SJSA1 (cell line): ENCODE data around the gene TRIM44. TPM values are rescaled to one million over a fixed set of nuclear protein-coding genes. Genes with fewer than 3 reads are reported as not detected.
"Not testable (repeated sequence)": the region's sequence is repeated elsewhere in the genome, so short reads cannot be mapped to it uniquely, and the experiment has no call there.

Experiments used
- DNase-seq, 2 experiments: peaks; one replicate each; pipeline ENCODE4 v3.0.0-alpha.2; 2015 to 2020; ENCODE audit warnings: low spot score in 2 of 2, low read depth in 1 of 2
- H3K27ac ChIP-seq: fragments of 250-450 bp; sonication (Bioruptor Pico); 2 replicates; pipeline ENCODE4 v1.5.1; 2020; ENCODE audit warnings: mild to moderate bottlenecking, moderate library complexity
- H3K27me3 ChIP-seq: fragments of 250-450 bp; sonication (Bioruptor Pico); replicated peaks from 2 replicates; pipeline ENCODE4 v1.5.1; 2020; ENCODE audit warnings: mild to moderate bottlenecking, moderate library complexity
- H3K36me3 ChIP-seq: fragments of 250-450 bp; sonication (Bioruptor Pico); 2 replicates; pipeline ENCODE4 v1.5.1; 2020; ENCODE audit warnings: mild to moderate bottlenecking
- H3K4me1 ChIP-seq: fragments of 250-450 bp; sonication (Bioruptor Pico); replicated peaks from 2 replicates; pipeline ENCODE4 v1.6.1; 2021; ENCODE audit warnings: mild to moderate bottlenecking
- H3K4me3 ChIP-seq: fragments of 250-450 bp; sonication (Bioruptor Pico); 2 replicates; pipeline ENCODE4 v1.5.1; 2020; ENCODE audit warnings: mild to moderate bottlenecking
- H3K9me3 ChIP-seq: fragments of 250-450 bp; sonication (Bioruptor Pico); replicated peaks from 2 replicates; pipeline ENCODE4 v1.5.1; 2020; ENCODE audit warnings: mild to moderate bottlenecking
- total RNA-seq: library from RNA; depleted of rRNA; stranded (reverse); fragments of >200 nt; shearing (Covaris generic); gene quantifications from 2 replicates; pipeline ENCODE4 v1.2.3, GENCODE V29; 2014

Gene TRIM44
- total RNA-seq, 1 experiment from 2014 or later, result 64.5 TPM

DNA sequence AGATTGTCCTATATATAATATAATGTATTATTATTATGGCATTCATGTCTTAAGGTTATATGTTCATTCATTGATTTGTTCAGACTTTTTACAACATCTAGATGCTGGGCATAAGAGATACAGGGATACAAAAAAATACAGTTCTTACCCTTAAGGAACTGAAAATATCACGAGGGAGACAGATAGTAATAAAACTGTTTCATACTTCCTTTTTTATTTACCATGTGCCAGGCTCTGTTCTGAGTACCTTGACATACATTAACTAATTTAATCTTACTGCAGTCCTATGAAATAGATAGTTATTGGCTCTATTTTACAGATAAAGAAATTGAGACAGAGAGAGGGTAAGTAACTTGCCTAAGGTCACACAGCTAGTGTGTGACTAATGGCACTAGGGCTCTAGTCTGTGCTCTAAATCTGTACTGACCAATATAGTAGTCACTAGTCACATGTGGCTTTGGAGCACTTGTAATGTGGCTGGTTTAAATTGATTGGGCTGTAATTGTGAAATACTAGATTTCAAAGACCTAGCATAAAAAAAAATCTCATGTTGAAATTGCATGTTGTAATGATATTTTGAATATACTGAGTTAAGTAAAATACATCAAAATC lies 21.3 kb downstream of the TRIM44 start:
- Histone ChIP-seq H3K9me3 (no peaks in the 10 kb centered on the region), H3K27ac (no peak overlapping the region), H3K4me3 (no peak overlapping the region), H3K36me3 (peaks cover 37% of the 10 kb centered on the region), H3K4me1 (peaks cover 5% of the 10 kb centered on the region; the same call in 1 of the 2 replicates), H3K27me3 (no peaks in the 10 kb centered on the region)
- no peak for DNase-seq

DNA sequence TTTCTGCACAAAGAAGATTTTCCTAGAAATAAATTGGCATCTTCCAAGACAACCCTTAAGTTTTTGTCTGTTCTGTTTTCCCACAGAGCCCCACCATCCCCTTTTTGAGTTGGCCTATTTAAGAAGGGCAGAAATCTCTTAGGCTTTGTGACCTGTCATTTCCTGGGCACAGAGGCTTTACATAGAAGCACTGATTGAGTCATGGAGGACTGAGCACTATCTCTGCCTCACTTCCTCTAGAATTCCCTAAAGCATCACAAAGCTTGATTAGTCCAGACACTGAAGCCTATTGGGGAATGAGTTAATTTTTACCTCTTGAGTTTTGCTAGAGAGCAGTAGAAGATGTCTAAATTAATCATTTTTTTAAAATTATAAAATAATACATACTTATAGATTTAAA lies 25.4 kb downstream of the TRIM44 start:
- Histone ChIP-seq H3K9me3 (no peaks in the 10 kb centered on the region), H3K27me3 (no peaks in the 10 kb centered on the region), H3K4me3 (no peak overlapping the region), H3K27ac (no peak overlapping the region), H3K4me1 (no peaks in the 10 kb centered on the region; the same call in 1 of the 2 replicates), H3K36me3 (peaks cover 38% of the 10 kb centered on the region)
- no peak for DNase-seq

DNA sequence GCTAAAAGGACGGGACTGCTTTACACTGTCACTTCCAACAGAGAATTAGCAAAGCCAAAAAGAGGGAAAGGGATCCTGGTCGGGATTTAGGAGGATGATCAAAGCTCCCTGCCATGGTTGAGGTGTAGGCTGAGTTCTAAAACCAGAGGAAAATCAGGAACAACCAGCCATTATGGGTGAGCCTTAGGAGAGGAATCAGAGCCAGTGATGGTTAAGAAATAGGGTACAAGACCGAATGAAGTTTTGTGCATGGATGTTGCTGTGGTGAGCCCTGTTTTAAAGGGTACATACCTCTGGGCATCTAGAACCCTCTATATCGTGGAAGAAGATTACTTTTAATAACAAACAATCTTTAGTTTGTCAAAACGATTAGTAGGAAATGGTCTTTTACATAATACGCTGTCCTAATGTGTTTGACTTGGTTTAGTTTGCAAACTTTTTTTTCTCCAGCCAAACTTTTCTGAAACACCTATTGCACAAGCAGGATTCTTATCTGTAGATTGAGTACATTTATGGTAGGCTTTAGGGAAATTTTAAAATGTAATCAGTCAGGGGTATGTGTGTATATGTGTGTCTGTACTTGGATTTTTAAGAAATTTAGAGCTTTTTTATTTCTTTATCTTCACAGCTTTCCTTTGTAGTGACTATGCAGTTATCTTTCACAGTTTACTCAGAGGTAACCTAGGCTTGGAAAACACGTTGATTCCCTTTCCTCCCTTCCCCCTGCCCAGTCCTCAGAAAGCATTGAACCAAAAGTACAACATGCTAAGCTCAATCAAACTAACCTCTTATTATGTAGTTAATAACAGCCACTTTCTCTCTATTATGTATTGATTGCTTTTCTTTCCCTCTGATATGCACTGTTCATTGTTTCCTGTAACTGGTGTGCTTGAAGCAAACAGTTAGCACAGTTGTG lies 26.8 kb downstream of the TRIM44 start:
- Histone ChIP-seq H3K9me3 (no peaks in the 10 kb centered on the region), H3K27me3 (no peaks in the 10 kb centered on the region), H3K36me3 (peaks cover 48% of the 10 kb centered on the region), H3K4me1 (no peaks in the 10 kb centered on the region; the same call in 1 of the 2 replicates), H3K4me3 (no peak overlapping the region), H3K27ac (no peak overlapping the region)
- no peak for DNase-seq

DNA sequence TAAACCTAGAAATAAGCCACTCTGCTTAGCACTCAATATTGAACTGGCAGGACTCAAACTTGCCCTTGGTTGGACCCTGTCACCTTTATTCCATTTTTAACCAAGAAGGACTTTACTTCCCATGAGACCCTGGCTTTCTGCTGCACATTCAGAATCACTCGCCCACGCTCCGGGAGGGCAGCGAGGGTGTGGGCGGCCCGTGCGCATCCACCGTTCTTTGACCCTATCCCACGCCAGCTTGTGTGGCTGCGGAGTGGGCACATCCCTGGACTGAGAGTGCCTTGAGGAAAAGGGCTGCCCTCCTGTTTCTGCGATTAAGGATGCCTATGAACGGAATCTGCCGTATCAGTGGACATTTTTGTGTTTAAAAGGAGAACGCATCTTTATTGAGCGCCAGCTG lies 39.6 kb downstream of the TRIM44 start:
- no peaks in the 10 kb centered on the region; the same call in 1 of the 2 replicates for H3K9me3 ChIP-seq
- H3K4me1 ChIP-seq, result no peaks in the 10 kb centered on the region
- no peaks in the 10 kb centered on the region for H3K27me3 ChIP-seq
- DNase-seq, result no peak
- peaks cover 11% of the 10 kb centered on the region for H3K36me3 ChIP-seq
- H3K27ac ChIP-seq, result no peak overlapping the region
- H3K4me3 ChIP-seq, result no peak overlapping the region

DNA sequence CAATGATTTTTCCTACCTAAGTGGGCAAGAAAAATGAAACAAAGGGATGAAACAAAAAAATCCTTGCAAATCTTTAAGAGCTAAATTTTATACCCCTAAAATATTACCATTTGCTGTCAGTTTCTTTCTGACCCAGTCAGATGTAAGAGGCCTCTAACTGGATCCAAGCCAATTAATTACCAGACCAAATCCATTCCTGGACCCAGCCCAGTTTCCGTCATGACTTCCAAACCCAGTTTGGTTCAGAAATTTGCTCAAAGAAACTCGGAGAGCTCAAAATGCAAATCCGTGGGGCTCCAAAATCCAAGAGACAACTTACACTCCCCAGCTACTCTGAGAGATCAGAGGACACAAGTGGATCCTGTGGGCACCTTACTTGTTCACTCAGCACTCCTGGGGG lies 46.8 kb downstream of the TRIM44 start:
- no peaks in the 10 kb centered on the region for H3K9me3 ChIP-seq
- 0 out of 2 replicates have a peak, but pooled peaks cover 3% of the 10 kb centered on the region for H3K36me3 ChIP-seq
- H3K4me1 ChIP-seq, result peaks cover 7% of the 10 kb centered on the region
- no peak overlapping the region for H3K4me3 ChIP-seq
- no peak for DNase-seq
- H3K27me3 ChIP-seq, result no peaks in the 10 kb centered on the region
- H3K27ac ChIP-seq, result no peak overlapping the region

DNA sequence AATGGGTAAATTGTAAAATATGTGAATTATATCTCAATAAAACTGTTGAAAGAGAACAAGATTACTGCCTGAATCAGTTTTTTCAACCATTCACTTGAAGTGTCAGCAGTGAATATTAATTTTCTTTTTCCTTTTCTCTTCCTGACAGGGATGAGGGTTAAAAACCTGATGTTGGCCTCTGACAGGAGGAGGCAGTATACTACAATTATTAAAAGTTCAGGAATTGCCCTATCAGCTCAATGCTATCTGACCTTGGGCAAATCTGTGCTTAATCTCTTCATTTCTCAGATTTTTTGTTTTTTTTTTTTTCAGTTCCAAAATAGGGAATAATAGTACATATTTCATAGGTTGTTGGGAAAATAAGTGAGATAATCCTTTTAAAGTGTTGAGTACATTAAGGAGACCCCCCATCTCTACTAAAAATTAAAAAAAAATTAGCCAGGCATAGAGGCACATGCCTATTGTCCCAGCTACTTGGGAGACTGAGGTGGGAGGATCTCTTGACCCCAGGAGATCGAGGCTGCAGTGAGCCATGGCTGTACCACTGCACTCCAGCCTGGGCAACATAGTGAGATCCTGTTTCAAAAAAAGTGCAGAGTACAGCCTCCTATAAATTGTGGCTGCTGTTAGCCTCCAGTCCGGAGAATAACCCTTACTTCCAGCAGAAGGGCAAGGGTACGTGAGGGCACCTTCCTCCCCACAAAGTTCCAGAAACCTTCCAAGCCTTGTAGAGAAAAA lies 48.8 kb downstream of the TRIM44 start:
- no peak for DNase-seq
- H3K27ac ChIP-seq, result no peak overlapping the region
- H3K4me1 ChIP-seq, result peaks cover 18% of the 10 kb centered on the region
- no peaks in the 10 kb centered on the region for H3K27me3 ChIP-seq
- H3K36me3 ChIP-seq, result 0 out of 2 replicates have a peak, but pooled peaks cover 3% of the 10 kb centered on the region
- H3K9me3 ChIP-seq, result no peaks in the 10 kb centered on the region
- H3K4me3 ChIP-seq, result no peak overlapping the region

DNA sequence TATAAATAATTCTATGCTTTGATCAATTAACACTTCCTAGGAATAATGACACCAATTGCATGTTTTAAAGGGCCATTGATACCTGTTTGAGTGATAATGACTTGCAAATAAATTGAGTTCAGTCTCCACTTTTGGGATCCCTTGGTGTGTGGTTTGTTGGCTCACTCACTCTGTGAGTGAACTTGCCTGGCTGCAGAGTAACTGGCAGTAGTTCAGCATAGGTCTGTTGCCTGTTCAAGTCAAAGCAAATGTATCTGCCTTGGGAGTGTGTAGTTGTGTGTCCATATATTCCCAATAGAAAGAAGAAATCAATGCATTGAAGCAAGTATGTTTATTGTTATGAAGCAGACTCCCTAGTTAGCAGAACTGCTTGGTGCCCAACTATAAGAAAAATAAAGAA lies 49.3 kb downstream of the TRIM44 start:
- Histone ChIP-seq H3K4me1 (peaks cover 18% of the 10 kb centered on the region), H3K4me3 (no peak overlapping the region), H3K27ac (no peak overlapping the region), H3K9me3 (no peaks in the 10 kb centered on the region), H3K36me3 (0 out of 2 replicates have a peak, but pooled peaks cover 3% of the 10 kb centered on the region), H3K27me3 (no peaks in the 10 kb centered on the region)
- DNase-seq, result no peak

DNA sequence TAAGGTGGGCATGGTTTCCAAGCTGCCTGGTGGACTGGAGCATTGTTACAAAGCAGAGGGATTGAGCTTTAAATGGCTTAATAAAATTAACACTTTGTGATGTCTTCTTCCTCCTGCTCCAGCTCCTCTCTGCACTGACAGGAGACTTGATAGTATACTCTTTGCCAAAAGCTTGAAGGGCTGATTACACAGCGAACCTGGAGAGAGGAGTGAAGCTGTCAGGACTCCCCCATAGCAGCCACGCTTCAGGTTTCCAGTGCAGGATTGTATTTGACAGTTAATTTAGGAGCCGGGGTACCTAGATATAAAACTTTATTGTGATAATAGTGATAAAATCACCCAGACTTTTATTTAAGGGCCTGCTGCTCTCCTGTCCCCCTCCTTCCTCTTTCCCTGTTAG lies 50.0 kb downstream of the TRIM44 start:
- 0 out of 2 replicates have a peak, but pooled peaks cover 3% of the 10 kb centered on the region for H3K36me3 ChIP-seq
- no peak overlapping the region for H3K27ac ChIP-seq
- no peak for DNase-seq
- H3K27me3 ChIP-seq, result no peaks in the 10 kb centered on the region
- H3K9me3 ChIP-seq, result no peaks in the 10 kb centered on the region
- H3K4me3 ChIP-seq, result no peak overlapping the region
- H3K4me1 ChIP-seq, result peaks cover 18% of the 10 kb centered on the region

DNA sequence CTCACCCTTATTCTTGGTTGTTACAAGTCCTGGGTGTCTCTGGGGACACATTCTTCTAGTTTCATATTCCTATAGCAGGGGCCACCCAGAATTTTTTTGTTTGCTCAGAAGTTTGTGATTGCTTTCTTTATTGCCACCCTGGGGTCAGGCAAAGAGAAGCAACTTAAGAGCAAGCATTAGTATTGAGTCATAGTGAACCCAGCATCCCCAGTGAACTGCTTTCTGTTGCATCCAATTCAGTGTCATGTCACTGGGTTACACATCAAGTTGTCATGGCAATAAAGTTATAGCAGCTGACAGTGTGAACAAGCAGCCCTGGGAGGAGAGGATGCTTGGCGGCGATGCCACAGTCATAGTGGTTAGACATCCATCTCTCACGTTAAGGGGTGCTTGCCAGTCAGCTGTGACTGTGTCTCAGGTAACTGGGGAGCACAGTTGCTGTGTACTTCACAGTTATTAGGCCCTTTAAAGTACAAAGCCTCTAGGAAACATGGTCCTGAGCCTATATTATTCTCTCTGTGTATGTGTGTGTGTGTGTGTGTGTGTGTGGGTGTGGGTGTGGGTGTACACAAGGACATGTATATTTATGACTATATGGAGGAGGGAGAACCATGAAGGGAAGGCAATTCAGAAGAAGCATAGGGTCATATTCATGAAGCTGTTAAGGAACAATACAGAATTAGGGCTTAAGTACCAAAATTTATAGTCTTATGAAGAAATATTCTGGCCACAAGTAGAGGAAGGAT lies 52.5 kb downstream of the TRIM44 start:
- Histone ChIP-seq H3K36me3 (no peaks in the 10 kb centered on the region), H3K27me3 (no peaks in the 10 kb centered on the region), H3K4me3 (no peak overlapping the region), H3K9me3 (no peaks in the 10 kb centered on the region), H3K4me1 (peaks cover 18% of the 10 kb centered on the region), H3K27ac (peak overlapping the region; percentile 62)
- peak; percentile 79 to 88 for DNase-seq

DNA sequence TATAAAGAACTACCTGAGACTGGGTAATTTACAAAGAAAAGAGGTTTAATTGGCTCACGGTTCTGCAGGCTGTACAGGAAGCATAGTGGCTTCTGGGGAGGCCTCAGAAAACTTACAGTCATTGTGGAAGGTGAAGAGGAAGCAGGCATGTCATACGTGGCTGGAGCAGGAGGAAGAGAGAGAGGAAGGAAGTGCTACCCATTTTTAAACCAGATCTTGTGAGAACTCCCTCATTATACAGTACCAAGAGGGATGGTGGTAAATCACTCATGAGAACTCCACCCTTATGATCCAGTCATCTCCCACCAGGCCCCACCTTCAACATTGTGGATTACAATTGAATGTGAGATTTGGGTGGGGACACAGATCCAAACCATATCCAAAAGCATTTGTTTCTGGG lies 53.1 kb downstream of the TRIM44 start:
- not testable (repeated sequence) for DNase-seq, H3K4me3 ChIP-seq, H3K36me3 ChIP-seq, H3K27me3 ChIP-seq, H3K9me3 ChIP-seq
- Histone ChIP-seq H3K4me1 (peaks cover 18% of the 10 kb centered on the region), H3K27ac (peak overlapping the region; percentile 62)

DNA sequence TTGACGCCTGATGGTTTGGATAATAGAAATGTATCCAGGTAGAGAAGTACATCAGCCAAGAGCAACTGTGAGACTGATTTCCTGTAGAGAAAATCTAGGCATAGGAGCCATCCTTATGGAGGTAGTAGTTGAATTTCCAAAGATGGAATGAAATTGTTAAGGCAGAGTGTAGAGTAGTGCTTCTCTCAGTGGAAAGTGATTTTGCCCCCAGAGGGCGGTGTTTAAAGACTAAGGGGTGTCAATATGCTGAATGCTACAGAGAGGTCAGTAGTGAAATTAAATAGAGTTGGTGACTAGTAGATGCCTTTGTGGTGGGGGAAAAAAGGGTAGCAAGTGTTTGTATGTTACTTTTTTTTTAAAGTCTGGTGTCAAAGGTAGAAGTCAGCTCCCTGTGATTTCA lies 54.5 kb downstream of the TRIM44 start:
- Histone ChIP-seq H3K36me3 (no peaks in the 10 kb centered on the region), H3K4me1 (peaks cover 27% of the 10 kb centered on the region), H3K9me3 (no peaks in the 10 kb centered on the region), H3K27ac (no peak overlapping the region), H3K27me3 (no peaks in the 10 kb centered on the region), H3K4me3 (no peak overlapping the region)
- no peak for DNase-seq

DNA sequence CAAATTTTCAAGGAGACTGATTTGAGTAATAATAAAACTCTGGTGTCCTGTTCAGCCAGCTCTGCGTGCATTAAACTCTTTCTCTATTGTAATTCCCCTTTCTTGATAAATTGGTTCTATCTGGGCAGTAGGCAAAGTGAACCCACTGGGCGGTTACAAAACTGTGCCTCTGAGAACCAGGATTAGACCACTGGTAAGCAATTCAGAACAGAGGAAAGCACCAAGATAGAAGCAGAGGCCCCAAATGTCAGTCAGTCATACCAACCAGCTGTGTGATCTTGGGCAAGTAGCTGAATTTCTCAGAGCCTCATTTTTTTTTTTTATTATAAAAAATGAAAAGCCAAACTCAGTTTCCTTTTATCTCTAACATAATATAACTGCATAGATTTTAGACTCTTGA lies 54.9 kb downstream of the TRIM44 start:
- no peak overlapping the region for H3K27ac ChIP-seq
- peaks cover 32% of the 10 kb centered on the region for H3K4me1 ChIP-seq
- no peak overlapping the region for H3K4me3 ChIP-seq
- H3K9me3 ChIP-seq, result no peaks in the 10 kb centered on the region
- H3K27me3 ChIP-seq, result no peaks in the 10 kb centered on the region
- no peaks in the 10 kb centered on the region for H3K36me3 ChIP-seq
- no peak for DNase-seq

DNA sequence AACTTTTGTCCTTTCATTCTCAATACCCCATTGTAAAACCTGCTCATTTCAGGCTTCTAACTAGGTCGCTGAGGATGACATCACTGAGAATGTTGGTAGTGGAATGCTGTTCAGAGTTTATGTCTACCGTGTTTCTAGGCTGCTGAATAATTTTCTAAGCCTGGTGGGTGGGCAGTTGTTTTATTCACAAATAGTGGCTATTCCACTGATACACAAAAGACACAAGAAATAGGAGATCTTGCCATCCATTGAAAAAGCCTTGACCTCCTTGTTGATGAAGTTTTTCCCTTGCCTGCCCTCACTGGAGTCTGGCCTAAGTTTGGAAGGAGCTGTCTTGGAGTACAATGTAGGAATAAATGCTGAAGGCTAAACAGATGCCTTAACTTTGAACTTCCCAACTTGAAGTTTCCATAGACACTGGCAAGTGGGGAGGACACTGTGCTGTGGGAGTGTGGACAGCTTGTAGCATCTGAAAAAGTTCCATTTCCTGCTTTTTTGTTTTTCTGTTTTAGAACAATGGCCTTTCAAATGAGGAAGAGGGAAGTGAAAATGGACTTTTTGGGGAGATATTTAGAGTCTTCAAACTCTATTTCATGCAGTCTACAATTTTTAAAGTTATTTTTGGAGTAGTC lies 59.2 kb downstream of the TRIM44 start:
- peak; percentile 43 to 63 for DNase-seq
- Histone ChIP-seq H3K4me1 (peaks cover 15% of the 10 kb centered on the region), H3K27me3 (no peaks in the 10 kb centered on the region), H3K36me3 (peaks cover 15% of the 10 kb centered on the region), H3K27ac (peak overlapping the region; percentile 55), H3K4me3 (no peak overlapping the region), H3K9me3 (no peaks in the 10 kb centered on the region)
